ENCODE measurements around the gene LRCH1.

LRCH1 gene

DNA sequence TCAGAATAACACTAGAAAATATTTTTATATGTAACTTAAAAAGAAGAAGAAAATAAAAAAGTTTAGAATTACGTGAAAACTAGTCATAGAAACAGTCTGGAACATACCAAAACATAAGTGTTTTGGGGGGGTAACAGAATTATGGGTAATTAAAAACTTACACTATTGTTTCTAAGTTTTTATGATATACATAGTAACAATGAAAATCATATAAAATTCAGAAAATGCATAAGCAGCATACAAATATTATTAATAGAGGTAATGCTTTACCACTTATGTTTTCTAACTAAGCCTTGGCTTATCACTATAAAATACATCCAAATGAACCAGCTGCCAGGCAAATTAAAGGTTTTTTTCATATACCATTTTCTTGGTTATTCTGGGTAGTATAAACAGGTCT lies 229.1 kb downstream of the LRCH1 start:
- no peak overlapping the region for H3K4me3 ChIP-seq (ENCODE audit: low read depth, low read length)
- DNase-seq (ENCODE audit: low read depth): no peak
- TF ChIP-seq, protein P1, sequence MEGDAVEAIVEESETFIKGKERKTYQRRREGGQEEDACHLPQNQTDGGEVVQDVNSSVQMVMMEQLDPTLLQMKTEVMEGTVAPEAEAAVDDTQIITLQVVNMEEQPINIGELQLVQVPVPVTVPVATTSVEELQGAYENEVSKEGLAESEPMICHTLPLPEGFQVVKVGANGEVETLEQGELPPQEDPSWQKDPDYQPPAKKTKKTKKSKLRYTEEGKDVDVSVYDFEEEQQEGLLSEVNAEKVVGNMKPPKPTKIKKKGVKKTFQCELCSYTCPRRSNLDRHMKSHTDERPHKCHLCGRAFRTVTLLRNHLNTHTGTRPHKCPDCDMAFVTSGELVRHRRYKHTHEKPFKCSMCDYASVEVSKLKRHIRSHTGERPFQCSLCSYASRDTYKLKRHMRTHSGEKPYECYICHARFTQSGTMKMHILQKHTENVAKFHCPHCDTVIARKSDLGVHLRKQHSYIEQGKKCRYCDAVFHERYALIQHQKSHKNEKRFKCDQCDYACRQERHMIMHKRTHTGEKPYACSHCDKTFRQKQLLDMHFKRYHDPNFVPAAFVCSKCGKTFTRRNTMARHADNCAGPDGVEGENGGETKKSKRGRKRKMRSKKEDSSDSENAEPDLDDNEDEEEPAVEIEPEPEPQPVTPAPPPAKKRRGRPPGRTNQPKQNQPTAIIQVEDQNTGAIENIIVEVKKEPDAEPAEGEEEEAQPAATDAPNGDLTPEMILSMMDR (IDR thresholded peaks at IDR 0.05; ENCODE audit: insufficient read depth, low read depth, low read length, missing control alignments): no peak

DNA sequence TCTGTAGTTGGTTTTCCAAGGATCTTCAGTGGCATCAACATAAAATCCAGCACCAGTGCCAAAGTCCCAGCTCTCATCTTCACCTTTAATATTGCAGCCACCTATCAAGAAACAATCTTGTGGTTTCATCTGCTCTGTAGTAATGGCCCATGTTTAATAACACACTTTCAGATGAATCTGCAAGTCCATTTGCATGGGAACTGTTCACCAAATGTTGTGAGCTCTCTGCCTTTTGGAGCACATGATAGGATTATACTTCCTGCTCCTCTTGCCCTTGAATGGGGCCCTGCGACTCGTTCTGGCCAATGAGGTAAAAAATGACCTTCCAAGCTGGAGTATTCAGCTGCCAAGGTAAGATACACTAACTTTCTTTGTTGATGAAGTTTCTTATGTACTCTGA lies 229.7 kb downstream of the LRCH1 start:
- DNase-seq (ENCODE audit: low read depth): no peak
- TF ChIP-seq, protein P1 (IDR thresholded peaks at IDR 0.05; ENCODE audit: insufficient read depth, low read depth, low read length, missing control alignments): no peak
- H3K4me3 ChIP-seq (ENCODE audit: low read depth, low read length): no peak overlapping the region

DNA sequence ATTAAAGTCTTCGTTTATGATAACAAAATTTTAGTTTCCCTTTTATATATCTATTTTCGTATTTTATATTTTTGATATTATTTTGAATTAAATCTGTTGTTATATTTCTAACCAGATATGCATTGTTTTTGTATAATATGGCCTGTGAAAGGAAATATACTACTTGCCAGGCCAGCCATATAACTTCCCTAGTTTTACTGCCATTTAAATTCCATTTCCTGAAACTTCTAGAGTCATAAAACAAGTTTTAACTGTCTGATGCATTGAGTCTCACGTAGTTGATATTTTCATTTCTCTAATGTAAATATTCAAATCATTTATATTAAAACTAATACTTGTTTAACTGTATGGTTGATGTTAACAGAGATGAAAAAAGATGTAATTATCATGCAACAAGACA lies 230.5 kb downstream of the LRCH1 start:
- TF ChIP-seq, protein P1 (IDR thresholded peaks at IDR 0.05; ENCODE audit: insufficient read depth, low read depth, low read length, missing control alignments): no peak
- DNase-seq (ENCODE audit: low read depth): no peak
- H3K4me3 ChIP-seq (ENCODE audit: low read depth, low read length): no peak overlapping the region

DNA sequence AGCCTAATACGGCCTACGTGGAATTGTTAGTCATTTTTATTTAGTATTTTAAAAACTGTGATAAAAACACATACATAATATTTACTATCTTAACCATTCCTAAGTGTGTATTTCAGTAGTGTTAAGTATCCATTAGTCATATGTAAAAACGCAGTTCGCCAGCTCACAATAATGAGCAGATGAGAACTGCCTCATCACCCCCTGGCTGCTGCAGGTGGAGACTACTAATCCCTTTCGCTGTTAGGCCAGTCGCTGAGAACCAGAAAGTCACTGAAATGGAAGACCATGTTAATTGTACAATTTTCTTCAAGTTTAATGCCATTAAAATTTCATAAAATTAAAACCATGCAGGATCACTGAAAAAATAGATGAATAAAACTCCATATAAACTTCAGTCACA lies 242.4 kb downstream of the LRCH1 start:
- H3K4me3 ChIP-seq (ENCODE audit: low read depth, low read length): no peak overlapping the region
- TF ChIP-seq, protein P1 (IDR thresholded peaks at IDR 0.05; ENCODE audit: insufficient read depth, low read depth, low read length, missing control alignments): no peak
- no peak for DNase-seq (ENCODE audit: low read depth)

DNA sequence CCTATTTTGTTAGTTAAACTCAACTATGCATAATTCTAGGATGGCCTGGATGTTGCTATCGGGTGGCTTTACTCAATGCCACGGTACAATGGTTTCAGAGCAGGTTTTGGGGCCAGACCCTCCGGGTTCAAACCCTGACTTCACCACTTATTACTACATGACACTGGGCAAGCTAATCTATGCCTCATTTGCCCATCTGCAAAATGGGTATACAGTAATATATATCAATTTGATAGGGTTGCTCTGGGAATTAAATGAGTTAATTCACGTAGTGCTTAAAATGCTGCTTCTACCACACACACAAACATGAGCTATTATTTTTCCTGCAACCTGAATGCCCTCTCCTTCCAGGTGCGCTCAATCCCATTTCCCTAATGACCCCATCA lies 243.2 kb downstream of the LRCH1 start:
- H3K4me3 ChIP-seq (ENCODE audit: low read depth, low read length): peak overlapping the region; percentile 73
- TF ChIP-seq, protein P1 (IDR thresholded peaks at IDR 0.05; ENCODE audit: insufficient read depth, low read depth, low read length, missing control alignments): no peak
- peak; percentile 10 for DNase-seq (ENCODE audit: low read depth)

DNA sequence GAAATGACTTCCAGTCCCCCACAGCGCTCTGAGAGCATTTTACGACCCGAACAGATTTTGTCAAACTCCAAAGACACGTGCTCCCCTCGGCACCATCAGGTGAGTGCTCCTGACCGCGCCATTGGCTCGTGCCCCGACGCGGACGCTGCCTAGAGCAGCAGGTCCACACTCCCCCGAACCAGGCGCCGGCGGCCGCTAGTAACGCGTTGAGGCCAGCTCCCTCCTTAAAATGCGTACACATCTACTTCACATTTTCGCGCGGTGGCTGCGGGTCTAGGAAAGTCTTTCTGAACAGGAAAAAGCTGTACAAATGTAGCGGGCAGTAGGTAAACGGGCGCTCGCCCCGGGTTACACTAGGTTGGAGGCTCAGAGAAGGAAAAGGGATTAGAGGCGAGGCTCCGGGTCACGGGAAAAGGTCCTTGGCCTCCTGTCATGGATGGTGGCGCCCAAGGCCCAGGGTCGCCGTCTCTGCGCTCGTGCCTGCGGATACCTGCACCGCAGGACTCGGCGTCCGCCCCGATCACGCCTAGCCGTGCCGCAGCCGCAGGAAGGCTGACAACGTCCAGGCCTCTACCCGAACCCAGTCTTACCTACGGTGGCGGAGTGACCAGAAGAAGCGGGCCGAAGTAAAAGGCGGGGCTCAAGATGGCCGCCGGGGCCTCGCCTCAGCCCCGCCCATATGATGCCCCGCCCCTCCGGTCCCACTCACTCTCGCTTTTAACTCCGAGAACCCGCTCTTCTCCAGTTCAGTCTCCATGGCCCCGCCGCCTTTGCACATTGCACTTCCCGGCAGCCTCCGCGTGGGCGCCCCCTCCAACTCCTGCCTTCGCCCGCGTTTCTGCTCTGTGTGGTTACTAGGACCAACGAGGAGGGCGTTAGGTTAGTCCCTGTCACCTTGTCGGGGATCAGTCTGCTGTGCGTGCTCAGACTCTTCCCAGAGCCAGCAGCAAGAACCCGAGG lies 243.8 kb downstream of the LRCH1 start, which contains the start of gene ESD:
ESD (minus strand) TSS at position 647 of the 960 bp plus-strand sequence. CDS start 5,748 bp downstream, outside the sequence.
- DNase-seq (ENCODE audit: low read depth): peak; percentile 93
- H3K4me3 ChIP-seq (ENCODE audit: low read depth, low read length): peak within 1 kb of the TSS; percentile 73
- TF ChIP-seq, protein P1 (IDR thresholded peaks at IDR 0.05; ENCODE audit: insufficient read depth, low read depth, low read length, missing control alignments): no peak
